Spleen (tissue), 7 donors: ENCODE results near the gene SLC23A3.

Source experiments
- POLR2A ChIP-seq, 3 donors: fragments of 450-650 bp; IDR thresholded peaks; one replicate each; pipeline ENCODE4 v1.5.1; 2017; ENCODE audit warnings: antibody characterized with exemption in 3 of 3, mild to moderate bottlenecking in 1 of 3
- POLR2AphosphoS5 ChIP-seq, 3 donors: sonication (generic); formaldehyde crosslinking; IDR thresholded peaks; one replicate each; pipeline ENCODE4 v1.5.1; 2017; ENCODE audit warnings: antibody characterized with exemption in 3 of 3
- TF ChIP-seq, protein P1 (sequence below), 11 experiments: fragments of 200-600 bp in 7 of 11; fragments of 450-650 bp in 4 of 11; sonication (generic) in 4 of 11; IDR thresholded peaks in 8 of 11; conservative IDR thresholded peaks in 3 of 11; 1 replicate in 7 of 11; 2 replicates in 4 of 11; pipeline versions ENCODE4 v1.4.0 to v1.8.0; 2016 to 2021; ENCODE audit warnings: antibody characterized with exemption in 11 of 11, inconsistent platforms in 4 of 11, mild to moderate bottlenecking in 1 of 11
- donor health status: DM: no; HTN: no; CAD: no; lungs with moderate emphysema.
- donor health status: DM: no; HTN: no; CAD: no.
- donor health status: DM: no; HTN: no; CAD: no.

DNA sequence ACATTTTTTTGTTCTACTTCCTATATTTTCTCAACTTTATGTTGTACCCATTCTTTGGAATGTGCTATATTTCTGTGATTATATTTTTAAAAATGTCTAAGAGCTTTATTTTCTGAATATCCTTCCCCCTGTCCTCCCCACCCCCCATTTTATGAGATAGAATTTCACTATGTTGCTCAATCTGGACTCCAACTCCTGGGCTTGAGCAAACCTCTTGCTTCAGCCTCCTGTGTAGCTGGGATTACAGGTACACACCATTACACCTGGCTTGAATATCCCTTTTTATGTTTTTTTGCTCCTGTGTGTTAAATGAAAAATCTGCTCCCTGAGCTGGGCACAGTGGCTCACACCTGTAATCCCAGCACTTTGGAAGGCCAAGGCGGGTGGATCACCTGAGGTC is 27.6 kb upstream of the SLC23A3 start:
- TF ChIP-seq, protein P1, sequence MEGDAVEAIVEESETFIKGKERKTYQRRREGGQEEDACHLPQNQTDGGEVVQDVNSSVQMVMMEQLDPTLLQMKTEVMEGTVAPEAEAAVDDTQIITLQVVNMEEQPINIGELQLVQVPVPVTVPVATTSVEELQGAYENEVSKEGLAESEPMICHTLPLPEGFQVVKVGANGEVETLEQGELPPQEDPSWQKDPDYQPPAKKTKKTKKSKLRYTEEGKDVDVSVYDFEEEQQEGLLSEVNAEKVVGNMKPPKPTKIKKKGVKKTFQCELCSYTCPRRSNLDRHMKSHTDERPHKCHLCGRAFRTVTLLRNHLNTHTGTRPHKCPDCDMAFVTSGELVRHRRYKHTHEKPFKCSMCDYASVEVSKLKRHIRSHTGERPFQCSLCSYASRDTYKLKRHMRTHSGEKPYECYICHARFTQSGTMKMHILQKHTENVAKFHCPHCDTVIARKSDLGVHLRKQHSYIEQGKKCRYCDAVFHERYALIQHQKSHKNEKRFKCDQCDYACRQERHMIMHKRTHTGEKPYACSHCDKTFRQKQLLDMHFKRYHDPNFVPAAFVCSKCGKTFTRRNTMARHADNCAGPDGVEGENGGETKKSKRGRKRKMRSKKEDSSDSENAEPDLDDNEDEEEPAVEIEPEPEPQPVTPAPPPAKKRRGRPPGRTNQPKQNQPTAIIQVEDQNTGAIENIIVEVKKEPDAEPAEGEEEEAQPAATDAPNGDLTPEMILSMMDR (IDR thresholded peaks at IDR 0.05 in 8 of 11, conservative IDR thresholded peaks at IDR 0.05 in 3 of 11): no peak
- TF ChIP-seq POLR2AphosphoS5 (IDR thresholded peaks at IDR 0.05): no peak
- TF ChIP-seq POLR2A (IDR thresholded peaks at IDR 0.05): no peak
